Muscle of leg (tissue), 11 donors: ENCODE results near the gene ZNF346. TPM values are rescaled to one million over a fixed set of nuclear protein-coding genes. Genes with fewer than 3 reads are reported as not detected.
A peak's percentile ranks its signal among the peaks of the same experiment; 100 is the strongest.
"Not testable (repeated sequence)": the region's sequence is repeated elsewhere in the genome, so short reads cannot be mapped to it uniquely, and the experiment has no call there.

ENCODE experiments used
- DNase-seq: peaks from one replicate; pipeline ENCODE4 v3.0.0; 2013
- H3K27ac ChIP-seq: one replicate; pipeline ENCODE4 v1.5.1; 2013; ENCODE audit warnings: mild to moderate bottlenecking, low read length, control low read depth
- H3K27me3 ChIP-seq: one replicate; pipeline ENCODE4 v1.6.1; 2013; ENCODE audit warnings: low read length; ENCODE audit not compliant: control insufficient read depth, insufficient read depth
- H3K36me3 ChIP-seq: one replicate; pipeline ENCODE4 v1.6.1; 2013; ENCODE audit warnings: low read length; ENCODE audit not compliant: control insufficient read depth, insufficient read depth
- H3K4me1 ChIP-seq: one replicate; pipeline ENCODE4 v1.6.1; 2013; ENCODE audit warnings: low read length; ENCODE audit not compliant: control insufficient read depth, insufficient read depth
- H3K4me3 ChIP-seq: one replicate; pipeline ENCODE4 v1.5.1; 2013; ENCODE audit warnings: low read length, control low read depth
- H3K9me3 ChIP-seq: replicated peaks from 2 replicates; pipeline ENCODE4 v1.6.1; 2013; ENCODE audit warnings: low read depth, low read length; ENCODE audit not compliant: control insufficient read depth
- WGBS: methylation state at CpG from one replicate; pipeline ENCODE4 v1.1.5; 2013; ENCODE audit warnings: missing lambda C conversion rate; ENCODE audit not compliant: insufficient coverage; 5-methylcytosine and 5-hydroxymethylcytosine counted together
- polyA plus RNA-seq, 8 donors: library from polyadenylated mRNA; unstranded; fragments of 120-200 nt; gene quantifications; one replicate each; pipeline versions ENCODE4 v1.2.1 to v1.2.3, GENCODE V29; 2013; ENCODE audit warnings: inconsistent platforms in 1 of 8, low replicate concordance in 1 of 8; ENCODE audit not compliant: insufficient read length in 8 of 8, insufficient read depth in 1 of 8
- total RNA-seq: library from RNA; stranded (reverse); fragments of 120-200 nt; gene quantifications from one replicate; pipeline ENCODE4 v1.2.4, GENCODE V29; 2013

ZNF346 gene
- total and polyA plus RNA-seq, 9 donors, result 12.4 to 17.1 (median 14.5) TPM

DNA sequence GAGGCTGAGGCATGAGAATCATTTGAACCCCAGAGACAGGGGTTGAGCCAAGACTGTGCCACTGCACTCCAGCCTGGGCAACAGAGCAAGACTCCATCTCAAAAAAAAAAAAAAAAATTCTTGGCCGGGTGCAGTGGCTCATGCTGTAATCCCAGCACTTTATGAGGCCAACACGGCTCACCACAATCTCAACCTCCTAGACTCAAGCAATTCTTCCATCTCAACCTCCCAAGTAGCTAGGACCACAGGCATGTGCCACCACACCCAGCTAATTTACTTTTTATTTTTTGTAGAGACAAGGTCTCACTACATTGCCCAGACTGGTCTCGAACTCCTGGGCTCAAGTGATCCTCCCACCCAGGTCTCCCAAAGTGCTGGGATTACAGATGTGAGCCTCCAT is 29.4 kb upstream of the ZNF346 start:
- not testable (repeated sequence) for H3K27ac ChIP-seq, H3K4me1 ChIP-seq, DNase-seq, H3K27me3 ChIP-seq, H3K9me3 ChIP-seq, H3K4me3 ChIP-seq, H3K36me3 ChIP-seq
- 90% methylated on average over 2 of the region's 3 CpGs for WGBS

DNA sequence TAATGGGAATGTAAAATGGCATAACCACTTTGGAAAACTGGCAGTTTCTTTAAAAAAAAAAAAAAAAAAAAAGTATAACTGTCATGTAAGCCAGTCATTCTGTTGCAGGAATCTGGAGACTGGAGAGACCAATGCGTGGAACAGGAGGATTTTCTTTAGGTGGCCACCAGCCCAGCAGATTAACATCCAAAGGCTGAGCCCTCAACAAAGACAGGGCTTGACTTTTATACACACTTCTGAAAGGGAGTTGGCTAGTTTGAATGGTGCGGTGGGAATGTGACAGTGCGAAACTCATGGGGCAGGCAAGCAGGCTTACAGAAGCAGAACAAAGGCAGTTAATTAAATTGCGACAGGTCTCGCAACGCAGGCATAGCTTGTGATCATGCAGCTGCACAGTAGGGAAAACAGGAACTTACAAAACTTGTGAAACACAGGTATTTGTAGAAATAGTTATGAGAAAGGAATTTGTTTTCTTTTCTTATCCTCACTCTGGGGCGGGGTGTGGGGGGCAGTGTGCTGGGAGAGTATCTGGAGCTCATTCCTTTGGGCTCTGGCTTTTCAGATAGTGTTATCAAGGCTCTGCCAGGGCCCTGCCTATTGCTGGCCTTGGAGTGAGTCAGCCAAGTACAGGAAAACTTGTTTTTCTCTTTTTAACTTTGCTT is 27.9 kb upstream of the ZNF346 start:
- peak; percentile 22 for DNase-seq
- Histone ChIP-seq H3K27me3 (no peaks in the 10 kb centered on the region), H3K4me3 (no peak overlapping the region), H3K36me3 (no peaks in the 10 kb centered on the region), H3K27ac (no peak overlapping the region), H3K4me1 (no peaks in the 10 kb centered on the region), H3K9me3 (peaks cover 8% of the 10 kb centered on the region)
- WGBS, result 90% methylated on average over 5 of the region's 7 CpGs

DNA sequence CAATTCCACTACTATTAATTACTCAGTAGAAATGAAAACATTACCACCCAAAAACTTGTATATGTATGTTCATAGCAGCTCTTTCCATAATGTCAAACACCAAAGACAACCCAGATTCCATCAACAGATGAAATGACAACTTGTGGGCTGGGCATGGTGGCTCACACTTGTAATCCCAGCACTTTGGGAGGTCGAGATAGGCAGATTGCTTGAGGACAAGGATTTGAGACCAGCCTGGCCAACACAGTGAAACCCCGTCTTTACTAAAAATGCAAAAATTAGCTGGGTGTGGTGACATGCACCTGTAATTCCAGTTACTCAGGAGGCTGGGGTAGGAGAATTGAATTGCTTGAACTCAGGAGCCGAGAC is 27.4 kb upstream of the ZNF346 start:
- H3K27me3 ChIP-seq, result no peaks in the 10 kb centered on the region
- H3K9me3 ChIP-seq, result peaks cover 8% of the 10 kb centered on the region
- no peaks in the 10 kb centered on the region for H3K36me3 ChIP-seq
- H3K27ac ChIP-seq, result no peak overlapping the region
- DNase-seq, result no peak
- no peaks in the 10 kb centered on the region for H3K4me1 ChIP-seq
- H3K4me3 ChIP-seq, result no peak overlapping the region
- WGBS, result 100% methylated on average over 1 of the region's 3 CpGs

DNA sequence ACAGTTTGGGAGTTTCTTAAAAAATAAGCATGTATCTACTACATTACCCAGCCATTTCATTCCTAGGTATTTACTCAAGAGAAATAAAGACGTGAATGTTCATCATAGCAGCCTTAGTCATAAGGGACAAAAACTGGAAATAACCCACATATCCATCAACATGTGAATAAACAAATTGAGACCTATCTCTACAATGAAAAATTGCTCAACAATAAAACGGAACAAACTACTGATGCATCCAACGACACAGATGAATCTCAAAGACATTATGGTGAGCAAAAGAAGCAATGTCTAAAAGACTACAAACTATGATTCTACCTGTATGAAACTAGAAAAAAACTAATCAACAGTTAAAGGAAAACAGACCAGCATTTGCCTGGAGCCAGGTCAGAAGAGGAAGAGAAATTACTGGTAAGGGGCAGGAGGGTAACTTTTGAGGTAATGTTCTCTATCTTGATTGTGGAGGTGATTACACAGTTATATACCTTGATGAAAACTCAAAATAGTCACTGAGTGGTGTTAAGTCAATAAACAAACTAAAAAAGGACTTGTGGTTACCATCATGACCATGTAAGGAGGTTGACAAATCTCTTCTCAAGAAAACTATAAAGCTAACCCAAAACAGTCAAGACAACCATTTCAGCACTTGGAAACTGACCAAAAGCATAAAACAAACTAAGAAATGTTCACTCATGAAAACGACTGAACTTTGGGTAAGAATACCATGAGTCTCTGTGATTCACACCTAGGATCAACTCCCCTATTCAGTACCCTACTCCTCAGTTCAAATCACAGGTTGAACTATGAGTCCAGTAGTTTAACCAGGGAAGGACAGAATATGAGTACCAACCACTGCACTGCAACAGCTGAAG is 26.4 kb upstream of the ZNF346 start:
- WGBS, result no CpG with 5 or more reads among the region's 4 CpGs
- no peak overlapping the region for H3K27ac ChIP-seq

DNA sequence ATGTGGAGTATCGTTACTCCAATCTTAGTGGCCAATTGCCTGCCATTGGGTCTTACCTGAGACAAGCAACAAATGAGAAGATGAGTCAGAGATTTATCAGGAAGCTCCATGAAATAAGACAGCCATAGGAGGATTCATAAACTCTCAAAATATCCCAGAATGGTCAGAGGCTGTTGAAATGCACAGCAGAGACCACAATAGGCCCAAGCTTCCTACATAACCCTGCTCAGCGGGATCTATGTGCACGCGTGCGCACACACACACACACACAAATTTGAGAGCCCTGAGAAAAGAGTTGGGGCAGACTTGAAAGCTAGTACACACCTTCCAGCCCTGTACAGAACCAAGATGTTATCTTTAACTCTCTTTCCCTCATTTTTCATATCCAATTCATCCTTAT is 25.7 kb upstream of the ZNF346 start:
- Histone ChIP-seq H3K27me3 (no peaks in the 10 kb centered on the region), H3K9me3 (peaks cover 8% of the 10 kb centered on the region), H3K36me3 (no peaks in the 10 kb centered on the region), H3K4me3 (no peak overlapping the region), H3K27ac (no peak overlapping the region), H3K4me1 (no peaks in the 10 kb centered on the region)
- DNase-seq, result no peak
- 95% methylated on average over 4 of the region's 5 CpGs for WGBS

More for the DNA sequence above, 26.4 kb upstream of the ZNF346 start:
- Histone ChIP-seq H3K9me3 (peaks cover 8% of the 10 kb centered on the region), H3K27me3 (no peaks in the 10 kb centered on the region), H3K36me3 (no peaks in the 10 kb centered on the region), H3K4me3 (no peak overlapping the region), H3K4me1 (no peaks in the 10 kb centered on the region)
- DNase-seq, result no peak

DNA sequence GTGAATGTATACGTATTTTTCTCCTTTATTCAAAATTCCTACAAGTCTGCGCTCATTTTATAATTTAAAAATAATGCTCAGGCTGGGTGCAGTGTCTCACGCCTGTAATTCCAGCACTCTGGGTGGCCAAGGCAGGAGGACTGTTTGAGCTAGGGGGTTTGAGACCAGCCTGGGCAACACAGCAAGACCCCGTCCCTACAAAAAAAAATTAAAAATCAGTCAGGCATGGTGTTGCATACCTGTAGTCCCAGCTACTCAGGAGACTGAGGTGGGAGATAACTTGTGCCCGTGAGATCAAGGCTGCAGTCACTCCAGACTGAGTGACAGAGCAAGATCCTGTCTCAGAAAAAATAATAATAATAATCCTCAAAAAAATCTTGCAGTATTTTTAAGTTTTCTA is 23.7 kb upstream of the ZNF346 start:
- Histone ChIP-seq H3K9me3 (peaks cover 8% of the 10 kb centered on the region), H3K4me3 (no peak overlapping the region), H3K36me3 (no peaks in the 10 kb centered on the region), H3K27ac (no peak overlapping the region), H3K27me3 (no peaks in the 10 kb centered on the region), H3K4me1 (no peaks in the 10 kb centered on the region)
- DNase-seq, result no peak
- no CpG with 5 or more reads among the region's 5 CpGs for WGBS

DNA sequence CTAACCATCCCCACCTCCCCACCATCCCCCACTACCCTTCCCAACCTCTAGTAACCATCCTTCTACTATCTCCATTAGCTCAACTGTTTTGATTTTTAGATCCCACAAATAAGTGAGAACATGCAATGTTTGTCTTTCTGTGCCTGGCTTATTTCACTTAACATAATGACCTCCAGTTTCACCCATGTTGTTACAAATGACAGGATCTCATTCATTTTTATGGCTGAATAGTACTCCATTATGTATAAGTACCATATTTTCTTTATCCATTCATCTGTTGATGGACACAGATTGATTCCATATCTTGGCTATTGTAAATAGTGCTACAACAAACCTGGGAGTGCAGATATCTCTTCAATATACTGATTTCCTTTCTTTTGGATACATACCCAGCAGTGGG is 23.0 kb upstream of the ZNF346 start:
- H3K9me3 ChIP-seq, H3K27ac ChIP-seq, H3K36me3 ChIP-seq, H3K4me1 ChIP-seq, H3K4me3 ChIP-seq, DNase-seq, H3K27me3 ChIP-seq: not testable (repeated sequence)

DNA sequence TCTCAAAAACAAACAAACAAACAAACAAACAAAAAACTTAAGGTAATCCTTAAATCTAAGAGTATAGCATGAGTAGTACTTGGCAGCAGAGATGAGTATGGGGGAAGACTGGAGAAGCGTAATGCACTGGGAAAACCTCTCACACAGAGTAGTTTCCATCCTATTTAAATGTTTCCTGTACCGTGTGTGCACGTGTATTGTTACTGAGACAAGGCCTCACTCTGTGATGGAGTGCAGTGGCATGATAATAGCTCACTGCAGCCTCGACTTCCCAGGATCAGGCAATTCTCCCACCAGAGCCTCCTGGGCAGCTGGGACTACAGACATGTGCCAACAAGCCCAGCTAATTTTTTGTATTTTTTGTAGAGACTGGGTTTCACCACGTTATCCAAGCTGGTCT is 18.8 kb upstream of the ZNF346 start:
- Histone ChIP-seq H3K4me3 (no peak overlapping the region), H3K36me3 (no peaks in the 10 kb centered on the region), H3K27ac (no peak overlapping the region), H3K9me3 (no peaks in the 10 kb centered on the region), H3K4me1 (peaks cover 8% of the 10 kb centered on the region), H3K27me3 (no peaks in the 10 kb centered on the region)
- 88% methylated on average over 1 of the region's 5 CpGs for whole genome bisulfite sequencing
- no peak for DNase-seq

DNA sequence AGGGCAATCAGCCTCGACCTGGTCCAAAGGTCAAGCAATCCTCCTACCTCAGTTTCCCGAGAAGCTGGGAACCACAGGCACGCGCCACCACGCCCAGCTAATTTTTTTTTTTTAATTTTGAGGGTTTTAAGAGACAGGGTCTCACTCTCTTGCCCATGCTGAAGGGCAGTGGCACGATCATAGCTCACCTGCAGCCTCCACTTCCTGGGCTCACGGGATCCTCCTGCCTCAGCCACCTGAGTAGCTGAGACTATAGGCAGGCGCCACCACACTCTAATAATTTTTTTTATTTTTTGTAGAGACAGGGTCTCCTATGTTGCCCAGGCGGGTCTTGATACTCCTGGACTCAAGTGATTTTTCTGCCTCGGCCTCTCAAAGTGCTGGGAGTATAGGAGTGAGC is 17.5 kb upstream of the ZNF346 start:
- Histone ChIP-seq H3K36me3 (no peaks in the 10 kb centered on the region), H3K4me1 (peaks cover 8% of the 10 kb centered on the region), H3K4me3 (no peak overlapping the region), H3K9me3 (no peaks in the 10 kb centered on the region), H3K27me3 (no peaks in the 10 kb centered on the region), H3K27ac (no peak overlapping the region)
- DNase-seq, result no peak
- WGBS, result 97% methylated on average over 5 of the region's 10 CpGs

DNA sequence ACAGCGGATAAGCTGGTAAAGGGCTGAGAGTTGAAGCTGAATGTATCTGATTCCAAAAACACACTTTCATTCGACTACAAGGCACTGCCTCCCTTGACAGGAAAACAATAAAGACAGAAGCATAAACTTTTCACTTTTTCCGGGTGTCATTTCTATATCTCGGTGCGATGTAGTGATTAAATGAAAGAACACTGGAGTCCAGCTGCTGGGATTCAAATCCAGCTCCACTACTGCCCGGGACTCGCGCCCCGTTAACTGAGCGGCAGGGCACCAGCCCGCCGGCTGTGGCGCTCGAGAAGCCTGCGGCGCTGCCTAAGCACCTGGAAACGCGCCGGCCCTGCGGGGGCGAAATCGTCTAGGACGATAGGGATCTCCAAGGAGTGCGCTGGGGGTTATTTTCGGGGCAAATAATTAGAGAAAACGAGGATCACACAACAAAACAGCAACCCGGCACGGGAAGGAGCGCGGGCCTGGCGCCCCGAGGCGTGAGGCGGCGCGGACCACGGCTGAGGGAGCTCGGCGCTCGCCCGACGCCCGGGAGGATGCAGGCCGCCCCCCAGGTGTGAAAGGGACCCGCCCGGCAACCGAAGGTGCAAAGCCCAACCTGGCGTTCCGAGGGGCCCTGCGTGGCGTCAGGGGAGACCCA is 16.8 kb upstream of the ZNF346 start:
- H3K9me3 ChIP-seq, result no peaks in the 10 kb centered on the region
- WGBS, result under 1% methylated on average over 44 of the region's 51 CpGs
- H3K4me3 ChIP-seq, result peak overlapping the region; percentile 90
- no peaks in the 10 kb centered on the region for H3K27me3 ChIP-seq
- H3K27ac ChIP-seq, result peak overlapping the region; percentile 97
- H3K4me1 ChIP-seq, result peaks cover 8% of the 10 kb centered on the region
- no peaks in the 10 kb centered on the region for H3K36me3 ChIP-seq
- DNase-seq, result peak; percentile 86
